Right atrium auricular region (tissue), 2 donors: ENCODE measurements around the gene CNGA3. TPM values are rescaled to one million over a fixed set of nuclear protein-coding genes. Genes with fewer than 3 reads are reported as not detected.

ENCODE experiments used
- DNase-seq: peaks from one replicate; pipeline ENCODE4 v3.0.0-alpha.2; 2019; ENCODE audit warnings: low spot score
- H3K27ac ChIP-seq, 2 donors: fragments of 200-600 bp; sonication (generic); 1 replicate in 1 of 2; 2 replicates in 1 of 2; pipeline ENCODE4 v1.5.1; 2016 to 2019
- H3K27me3 ChIP-seq, 2 donors: fragments of 200-600 bp; sonication (generic); one replicate each; pipeline versions ENCODE4 v1.5.1 to v1.6.0; 2017 to 2019
- H3K36me3 ChIP-seq: fragments of 200-600 bp; sonication (generic); one replicate; pipeline ENCODE4 v1.5.1; 2016
- H3K4me1 ChIP-seq, 2 donors: fragments of 200-600 bp; sonication (generic); one replicate each; pipeline versions ENCODE4 v1.5.1 to v1.6.0; 2017 to 2019
- H3K4me3 ChIP-seq, 2 donors: fragments of 200-600 bp; sonication (generic); 1 replicate in 1 of 2; 2 replicates in 1 of 2; pipeline ENCODE4 v1.5.1; 2017 to 2019; ENCODE audit warnings: mild to moderate bottlenecking in 1 of 2, moderate library complexity in 1 of 2
- H3K9me3 ChIP-seq, 2 donors: fragments of 200-600 bp; sonication (generic); one replicate each; pipeline ENCODE4 v1.5.1; 2019
- CTCF ChIP-seq, 2 donors: fragments of 200-600 bp; sonication (generic); IDR thresholded peaks; one replicate each; pipeline ENCODE4 v1.5.1; 2019; ENCODE audit warnings: antibody characterized with exemption in 2 of 2
- total RNA-seq, 2 donors: library from RNA; depleted of rRNA; stranded (reverse); fragments of >200 nt; gene quantifications; one replicate each; pipeline ENCODE4 v1.1.0, GENCODE V29; 2016

CNGA3 gene
- not detected for total RNA-seq

- H3K27ac ChIP-seq, result no peak within 1 kb of the TSS
- H3K36me3 ChIP-seq, result no peaks in the 10 kb centered on the region
- peaks cover 0 to 13% of the 10 kb centered on the region in 2 donors for H3K4me1 ChIP-seq
- no peak for TF ChIP-seq CTCF (IDR thresholded peaks at IDR 0.05)
- DNase-seq, result no peak
- no peaks in the 10 kb centered on the region for H3K9me3 ChIP-seq
- peaks cover 16 to 30% of the 10 kb centered on the region in 2 donors for H3K27me3 ChIP-seq
- H3K4me3 ChIP-seq, result peak within 1 kb of the TSS in 1 of 2 donors; percentile 22
These were observed at the start of gene CNGA3 for GRCh38 chr2:98346311-98347236. Gene CNGA3, plus strand, starts transcription at chr2:98346456. Its CDS starts 23,520 bp downstream, at chr2:98369976.

GRCh38 chr2:98297817-98298682, 48.2 kb upstream of the CNGA3 start:
- TF ChIP-seq CTCF (IDR thresholded peaks at IDR 0.05), result no peak
- Histone ChIP-seq H3K4me3 (no peak overlapping the region), H3K27me3 (no peaks in the 10 kb centered on the region)

GRCh38 chr2:98298683-98299164, 47.5 kb upstream of the CNGA3 start:
- H3K9me3 ChIP-seq, result no peaks in the 10 kb centered on the region
- no peaks in the 10 kb centered on the region for H3K36me3 ChIP-seq
- DNase-seq, result no peak
- H3K4me3 ChIP-seq, result no peak overlapping the region
- no peak for TF ChIP-seq CTCF (IDR thresholded peaks at IDR 0.05)
- no peaks in the 10 kb centered on the region for H3K4me1 ChIP-seq
- no peaks in the 10 kb centered on the region for H3K27me3 ChIP-seq
- H3K27ac ChIP-seq, result no peak overlapping the region

More at GRCh38 chr2:98297817-98298682, 48.2 kb upstream of the CNGA3 start:
- DNase-seq, result no peak
- H3K27ac ChIP-seq, result no peak overlapping the region
- H3K4me1 ChIP-seq, result no peaks in the 10 kb centered on the region
- H3K9me3 ChIP-seq, result no peaks in the 10 kb centered on the region
- no peaks in the 10 kb centered on the region for H3K36me3 ChIP-seq

- H3K27me3 ChIP-seq, result no peaks in the 10 kb centered on the region
- no peak for TF ChIP-seq CTCF (IDR thresholded peaks at IDR 0.05)
- H3K9me3 ChIP-seq, result no peaks in the 10 kb centered on the region
- DNase-seq, result no peak
- no peak overlapping the region for H3K4me3 ChIP-seq
- H3K27ac ChIP-seq, result no peak overlapping the region
- H3K4me1 ChIP-seq, result no peaks in the 10 kb centered on the region
- no peaks in the 10 kb centered on the region for H3K36me3 ChIP-seq
These were observed 46.9 kb upstream of the CNGA3 start for GRCh38 chr2:98299211-98299905.

GRCh38 chr2:98300141-98300874, 45.9 kb upstream of the CNGA3 start:
- Histone ChIP-seq H3K4me1 (no peaks in the 10 kb centered on the region), H3K27me3 (no peaks in the 10 kb centered on the region), H3K4me3 (no peak overlapping the region), H3K9me3 (no peaks in the 10 kb centered on the region), H3K36me3 (no peaks in the 10 kb centered on the region), H3K27ac (no peak overlapping the region)
- DNase-seq, result no peak
- no peak for TF ChIP-seq CTCF (IDR thresholded peaks at IDR 0.05)
